AG09319 (cell line): ENCODE results near the gene FER1L5.
A peak's percentile ranks its signal among the peaks of the same experiment; 100 is the strongest.
"Not testable (repeated sequence)": the region's sequence is repeated elsewhere in the genome, so short reads cannot be mapped to it uniquely, and the experiment has no call there.

Source experiments
- DNase-seq: peaks from one replicate; pipeline ENCODE4 v3.0.0-alpha.2; 2010; ENCODE audit warnings: low read depth; ENCODE audit errors: extremely low read depth
- TF ChIP-seq, protein P1 (sequence below): IDR thresholded peaks from 2 replicates; pipeline ENCODE4 v1.5.1; 2011; ENCODE audit warnings: low read depth, mild to moderate bottlenecking, inconsistent platforms, low read length, moderate library complexity

The FER1L5 gene

DNA sequence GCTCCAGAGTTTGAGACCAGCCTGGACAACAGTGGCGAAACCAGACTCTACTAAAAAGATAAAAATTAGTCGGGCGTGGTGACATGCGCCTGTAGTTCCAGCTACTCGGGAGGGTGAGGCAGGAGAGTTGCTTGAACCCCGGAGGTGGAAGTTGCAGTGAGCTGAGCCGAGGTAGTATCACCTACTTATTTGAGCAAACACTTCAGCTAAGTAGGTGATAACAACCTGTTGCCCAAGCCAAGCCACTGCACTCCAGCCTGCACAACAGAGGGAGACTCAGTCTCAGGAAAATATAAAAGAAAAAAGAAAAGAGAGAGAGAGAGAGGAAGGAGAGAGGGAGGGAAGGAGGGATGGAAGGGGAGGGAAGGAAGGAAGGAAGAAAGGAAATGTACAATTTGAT lies 21.3 kb downstream of the FER1L5 start:
- TF ChIP-seq, protein P1, sequence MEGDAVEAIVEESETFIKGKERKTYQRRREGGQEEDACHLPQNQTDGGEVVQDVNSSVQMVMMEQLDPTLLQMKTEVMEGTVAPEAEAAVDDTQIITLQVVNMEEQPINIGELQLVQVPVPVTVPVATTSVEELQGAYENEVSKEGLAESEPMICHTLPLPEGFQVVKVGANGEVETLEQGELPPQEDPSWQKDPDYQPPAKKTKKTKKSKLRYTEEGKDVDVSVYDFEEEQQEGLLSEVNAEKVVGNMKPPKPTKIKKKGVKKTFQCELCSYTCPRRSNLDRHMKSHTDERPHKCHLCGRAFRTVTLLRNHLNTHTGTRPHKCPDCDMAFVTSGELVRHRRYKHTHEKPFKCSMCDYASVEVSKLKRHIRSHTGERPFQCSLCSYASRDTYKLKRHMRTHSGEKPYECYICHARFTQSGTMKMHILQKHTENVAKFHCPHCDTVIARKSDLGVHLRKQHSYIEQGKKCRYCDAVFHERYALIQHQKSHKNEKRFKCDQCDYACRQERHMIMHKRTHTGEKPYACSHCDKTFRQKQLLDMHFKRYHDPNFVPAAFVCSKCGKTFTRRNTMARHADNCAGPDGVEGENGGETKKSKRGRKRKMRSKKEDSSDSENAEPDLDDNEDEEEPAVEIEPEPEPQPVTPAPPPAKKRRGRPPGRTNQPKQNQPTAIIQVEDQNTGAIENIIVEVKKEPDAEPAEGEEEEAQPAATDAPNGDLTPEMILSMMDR, result no peak
- no peak for DNase-seq

DNA sequence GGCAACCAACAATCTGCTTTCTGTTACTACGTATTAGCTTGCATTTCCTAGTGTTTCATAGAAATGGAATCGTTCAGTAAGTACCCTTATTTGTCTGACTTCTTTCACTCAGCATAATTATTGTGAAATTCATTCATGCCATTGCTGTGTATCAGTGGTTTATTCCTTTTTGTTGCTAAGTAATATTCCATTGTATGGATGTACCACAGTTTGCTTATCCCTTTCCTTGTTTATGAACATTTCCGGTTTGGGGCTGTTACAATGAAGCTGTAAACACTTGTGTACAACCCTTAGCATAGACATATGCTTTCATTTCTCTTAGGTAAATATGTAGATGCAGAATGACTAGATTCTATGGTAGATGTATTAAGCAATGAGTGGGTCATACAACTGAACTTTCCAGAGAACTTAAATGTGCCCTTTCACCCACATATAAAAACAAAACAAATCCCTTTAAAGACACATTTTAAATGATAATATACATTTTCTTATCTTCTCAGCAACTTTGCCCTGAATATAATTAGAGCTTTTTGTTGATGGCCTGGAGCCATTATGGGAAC lies 21.9 kb downstream of the FER1L5 start:
- no peak for DNase-seq
- TF ChIP-seq, protein P1, result no peak

DNA sequence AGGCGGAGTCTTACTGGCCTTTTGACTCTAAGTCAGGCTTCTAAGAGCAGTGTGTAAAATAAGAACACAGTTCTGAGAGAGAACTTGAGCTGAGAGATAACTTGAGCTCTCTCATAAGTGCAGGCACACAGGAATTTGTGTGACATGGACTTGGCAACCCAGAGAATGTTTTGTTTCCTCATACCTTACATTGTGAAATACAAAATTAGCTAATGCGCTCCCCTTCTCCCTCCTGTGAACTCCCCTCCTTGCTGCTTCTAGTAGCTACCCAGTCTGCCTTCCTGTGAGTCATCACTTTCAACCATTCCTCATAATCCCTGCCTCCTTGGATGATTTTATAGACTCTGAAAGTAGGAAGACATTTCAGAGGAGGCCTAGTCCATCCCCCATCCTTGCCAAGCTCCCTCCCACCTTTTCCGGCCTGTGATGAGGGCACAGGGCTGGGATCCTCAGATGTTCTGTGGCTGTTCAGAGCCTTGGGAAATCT lies 22.6 kb downstream of the FER1L5 start:
- TF ChIP-seq, protein P1, result no peak
- peak; percentile 97 for DNase-seq

DNA sequence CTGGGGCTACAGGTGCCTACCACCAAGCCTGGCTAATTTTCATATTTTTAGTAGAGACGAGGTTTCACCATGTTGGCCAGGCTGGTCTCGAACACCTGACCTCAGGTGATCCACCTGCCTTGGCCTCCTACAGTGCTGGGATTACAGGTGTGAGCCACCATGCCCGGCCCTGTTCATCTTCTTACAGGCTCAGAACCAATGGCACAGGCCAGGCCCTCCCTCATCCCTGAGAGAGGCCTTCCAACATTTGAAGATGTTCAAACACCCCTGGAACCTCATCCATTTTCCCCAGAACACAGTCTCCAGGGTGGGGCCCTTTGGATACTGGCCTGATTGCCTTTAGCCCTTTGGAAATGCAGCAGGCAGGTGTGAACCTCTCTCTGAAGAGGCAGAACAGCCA lies 23.2 kb downstream of the FER1L5 start:
- not testable (repeated sequence) for DNase-seq

DNA sequence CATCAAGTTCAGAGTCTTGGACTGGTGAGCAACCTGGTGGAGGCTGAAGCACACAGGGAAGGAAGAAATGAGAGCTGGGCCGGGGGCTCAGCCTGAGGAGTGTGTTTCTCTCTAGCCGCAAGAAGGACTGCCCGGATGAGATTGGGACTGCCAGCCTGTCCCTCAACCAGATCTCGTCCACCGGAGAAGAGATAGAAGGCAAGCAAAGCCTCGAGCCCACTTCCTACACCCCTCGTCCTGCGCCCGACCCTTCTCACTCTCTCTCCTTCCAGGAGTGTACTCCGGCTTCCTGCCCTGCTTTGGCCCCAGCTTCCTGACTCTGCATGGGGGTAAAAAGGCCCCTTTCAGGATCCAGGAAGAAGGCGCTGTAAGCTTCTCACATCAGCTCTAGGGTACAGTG lies 26.2 kb downstream of the FER1L5 start:
- DNase-seq, result no peak
- TF ChIP-seq, protein P1, result no peak

DNA sequence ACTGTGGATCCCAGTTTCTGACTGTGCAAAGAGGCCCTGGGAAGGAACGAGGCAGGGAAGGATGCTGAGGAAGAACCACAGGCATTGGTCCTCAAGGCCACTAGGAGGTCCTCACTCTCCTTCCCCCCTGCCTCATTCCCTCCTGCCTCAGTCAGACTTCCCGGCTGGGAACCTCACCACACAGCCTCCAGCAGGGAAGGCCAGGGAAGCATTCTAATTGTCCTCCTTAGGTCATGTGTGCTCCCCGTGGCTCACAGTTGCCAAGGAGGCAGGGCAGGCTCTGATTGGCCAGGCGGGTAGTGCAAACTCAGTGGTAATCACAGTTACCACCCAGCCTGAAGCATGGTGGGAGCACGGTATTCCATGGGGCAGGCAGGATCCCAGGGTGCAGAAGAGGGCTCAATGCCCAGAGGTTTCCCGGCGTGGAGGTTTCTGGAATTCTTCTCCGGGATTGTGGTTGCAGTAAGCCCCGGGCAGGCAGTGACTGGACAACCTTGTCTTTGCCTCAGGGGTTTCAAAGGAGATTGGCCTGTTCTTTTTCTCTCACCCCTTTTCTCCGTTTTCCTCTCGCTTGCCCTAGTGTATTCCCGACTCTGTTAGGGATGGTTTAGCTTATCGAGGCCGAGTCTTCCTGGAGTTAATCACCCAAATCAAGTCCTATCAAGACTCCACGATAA lies 27.1 kb downstream of the FER1L5 start:
- TF ChIP-seq, protein P1, result no peak
- no peak for DNase-seq

DNA sequence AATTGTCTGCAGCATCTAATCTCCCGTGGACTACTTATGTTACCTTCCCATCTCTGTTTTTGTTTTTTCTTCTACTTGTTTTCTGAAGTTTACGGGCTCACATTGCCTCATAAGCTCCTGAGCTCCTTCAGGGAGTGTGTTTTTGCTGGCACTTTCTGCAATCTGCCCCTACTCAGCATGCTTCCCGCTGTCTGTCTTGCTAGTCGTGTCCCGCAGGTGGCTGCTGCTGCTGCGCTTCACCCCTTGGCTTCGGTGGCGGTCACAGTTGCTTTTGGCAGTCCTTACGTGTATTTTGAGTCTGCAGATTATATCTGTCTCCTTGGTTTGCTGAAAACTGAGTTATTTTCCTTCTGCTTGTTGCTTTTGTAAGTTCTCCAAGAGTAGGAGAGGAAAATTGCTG lies 37.3 kb downstream of the FER1L5 start:
- TF ChIP-seq, protein P1, result no peak
- no peak for DNase-seq
